Measurements from ENCODE around the gene EOMES. TPM values are rescaled to one million over a fixed set of nuclear protein-coding genes. Genes with fewer than 3 reads are reported as not detected.

Gene EOMES
- total RNA-seq (2012; rRNA removed) (not detected in 2 replicates), polyA plus RNA-seq (2012; rRNA removed) (not detected in 2 replicates), Bru-seq, nascent RNA (percentile 10 among the genes with signal in this experiment), BruChase-seq, experiment 1, labeled RNA remaining after a 6-hour chase (not detected), BruChase-seq, experiment 2, labeled RNA remaining after a 2-hour chase (not detected)
- polyA plus RNA-seq (2012; cell fraction: cytosol; rRNA removed) = not detected in 2 replicates
- polyA plus RNA-seq (2012; cell fraction: nucleus; rRNA removed; ENCODE audit: low replicate concordance) = not detected in 2 replicates
- long read RNA-seq = 0 reads

DNA sequence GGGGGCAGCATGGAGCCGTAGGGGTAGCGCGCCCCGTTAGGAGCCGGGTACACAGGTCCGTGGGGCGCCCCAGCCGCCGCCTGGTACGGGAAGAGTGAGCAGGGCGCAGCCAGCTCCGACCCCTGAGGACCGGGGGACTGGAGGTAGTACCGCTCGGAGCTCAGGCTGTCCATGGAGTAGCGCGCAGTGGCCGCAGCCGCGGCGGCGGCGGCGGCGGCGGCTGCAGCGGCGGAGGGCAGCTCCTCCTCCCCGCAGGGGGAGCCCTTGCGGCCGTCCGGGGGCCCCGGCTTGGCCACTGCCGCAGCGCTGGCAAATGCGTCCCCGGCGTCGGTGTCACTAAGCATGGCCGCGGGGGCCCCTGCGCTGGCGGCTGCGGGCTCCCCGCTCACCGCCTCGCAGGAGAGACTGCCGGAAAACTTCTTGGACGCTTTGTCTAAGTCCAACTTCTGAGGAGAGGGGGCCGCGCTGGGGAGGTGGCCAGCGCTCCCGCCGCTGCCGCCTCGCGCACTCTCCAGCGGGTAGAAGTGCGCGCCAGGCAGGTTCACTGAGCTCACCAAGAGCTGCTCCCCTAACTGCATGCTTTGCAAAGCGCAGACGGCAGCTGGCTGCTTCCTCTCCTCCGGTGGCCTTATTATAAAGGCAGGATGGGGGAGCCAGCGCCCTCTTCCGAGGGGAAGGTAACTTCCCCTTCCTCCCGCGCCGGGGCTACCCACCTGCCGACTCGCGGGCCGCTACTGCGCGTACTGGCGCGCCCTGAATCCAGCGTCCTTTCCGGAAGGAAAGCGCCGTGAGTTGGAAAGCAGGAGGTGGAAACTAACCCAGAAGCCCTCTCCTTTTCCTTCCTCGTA, at the start of gene EOMES:
Gene EOMES, minus strand, starts transcription at position 607 of the 848 bp plus-strand sequence. Its CDS starts 29 bp downstream, at position 578.
- H3K14ac ChIP-seq (replicated peaks; ENCODE audit: low read depth, low read length) = no peak within 1 kb of the TSS
- H3K27ac ChIP-seq (ENCODE audit: insufficient read depth, low read length) = no peak within 1 kb of the TSS
- H2BK20ac ChIP-seq (ENCODE audit: low read depth, low read length) = no peak within 1 kb of the TSS
- H3K79me1 ChIP-seq (ENCODE audit: low read depth in 1 of 2, low read length in 2 of 2) = no peaks in the 10 kb centered on the region
- DNase-seq (no peak), ATAC-seq (ENCODE audit: low read depth) (peak; percentile 80)
- no peak within 1 kb of the TSS for H3K4ac ChIP-seq (ENCODE audit: low read depth, low read length)
- intact Hi-C loops (cut with micrococcal nuclease) (no loop called here), dilution Hi-C loops (cut with HindIII; ENCODE audit: low sequenced_read_pairs, unreplicated experiment) (no loop called here), in situ Hi-C loops (cut with MboI; ENCODE audit: low sequenced_read_pairs) (no loop called here)
- no peak within 1 kb of the TSS for H3K9ac ChIP-seq (ENCODE audit: low read depth, low read length)
- H2BK120ac ChIP-seq (ENCODE audit: low read depth, low read length) = no peak within 1 kb of the TSS
- H2AFZ ChIP-seq (replicated peaks; ENCODE audit: low read length, poor library complexity) = peak within 1 kb of the TSS; percentile 82
- H2BK15ac ChIP-seq (ENCODE audit: low read depth, low read length) = no peak within 1 kb of the TSS
- peaks cover 86% of the 10 kb centered on the region for H3K27me3 ChIP-seq (ENCODE audit: control insufficient read depth, insufficient read depth, low read length)
- no peak within 1 kb of the TSS for H2BK5ac ChIP-seq (ENCODE audit: low read depth, low read length, poor library complexity, severe bottlenecking)
- no peaks in the 10 kb centered on the region; the same call in 1 of the 2 replicates for H3K9me3 ChIP-seq (ENCODE audit: control insufficient read depth, insufficient read depth, low read length)
- WGBS, 2 experiments (ENCODE audit: extremely low coverage in 2 of 2, insufficient read length in 1 of 2) = 0% methylated on average over 9 of the region's 81 CpGs; no CpG with 5 or more reads in 1 of the 2 experiments
- peak within 1 kb of the TSS; percentile 64 for H3K4me2 ChIP-seq (ENCODE audit: low read depth, low read length)
- H4K5ac ChIP-seq (ENCODE audit: low read depth, low read length) = no peak within 1 kb of the TSS
- ChIA-PET CTCF (interaction anchor here (2.6 kb wide), 1 partner anchor 9 kb away, joined by 11 read pairs; no protein-coding TSS in a partner anchor), POLR2A (ENCODE audit: unreplicated experiment) (no interaction called here)
- no peak within 1 kb of the TSS for H3K18ac ChIP-seq (ENCODE audit: low read depth, low read length)
- no peak within 1 kb of the TSS for H3K56ac ChIP-seq (ENCODE audit: extremely low read depth, insufficient read depth, low read length)
- peak within 1 kb of the TSS; percentile 16; the same call in 1 of the 2 replicates for H3K4me3 ChIP-seq (ENCODE audit: insufficient read depth, low read depth, low read length)
- no peak within 1 kb of the TSS for H4K8ac ChIP-seq (ENCODE audit: low read depth in 2 of 2, low read length in 2 of 2)
- H3K23ac ChIP-seq (ENCODE audit: low read depth, low read length) = no peak within 1 kb of the TSS
- H3K36me3 ChIP-seq (ENCODE audit: control insufficient read depth, insufficient read depth, low read length) = no peaks in the 10 kb centered on the region
- no peak within 1 kb of the TSS for H2AK5ac ChIP-seq (ENCODE audit: low read depth, low read length)
- no TSS peak for BruUV-seq (replicated peaks)
- H3K9me1 ChIP-seq (ENCODE audit: insufficient read depth, low read length) = no peaks in the 10 kb centered on the region; the same call in 1 of the 2 replicates
- no peak within 1 kb of the TSS for H2AK9ac ChIP-seq (replicated peaks; ENCODE audit: low read depth, low read length, poor library complexity)
- H3K4me1 ChIP-seq (ENCODE audit: control insufficient read depth, insufficient read depth, low read length) = peaks cover 2% of the 10 kb centered on the region; the same call in 1 of the 2 replicates
- H4K20me1 ChIP-seq (ENCODE audit: insufficient read depth, low read length) = no peaks in the 10 kb centered on the region
- no peak within 1 kb of the TSS for H4K91ac ChIP-seq (ENCODE audit: insufficient read depth, low read depth, low read length)
- TF ChIP-seq MAFK (IDR thresholded peaks at IDR 0.05; ENCODE audit: low read depth, low read length) (no peak), RCOR1 (IDR thresholded peaks at IDR 0.05; ENCODE audit: insufficient replicate concordance, low read length) (no peak), RFX5 (IDR thresholded peaks at IDR 0.05; ENCODE audit: low read depth, low read length) (no peak), RAD21 (IDR thresholded peaks at IDR 0.05; ENCODE audit: low read length) (no peak), POLR2A (IDR thresholded peaks at IDR 0.05; ENCODE audit: low read depth, low read length) (no peak), MAZ (IDR thresholded peaks at IDR 0.05; ENCODE audit: borderline replicate concordance, low read depth, low read length) (no peak), NFE2L2 (IDR thresholded peaks at IDR 0.05; ENCODE audit: low read depth, low read length) (no peak), FOS (IDR thresholded peaks at IDR 0.05; ENCODE audit: low read depth, low read length) (no peak), CEBPB (IDR thresholded peaks at IDR 0.05; ENCODE audit: low read depth, low read length) (no peak), CHD1 (IDR thresholded peaks at IDR 0.05; ENCODE audit: low read depth, low read length) (no peak)
- TF ChIP-seq, protein P1, sequence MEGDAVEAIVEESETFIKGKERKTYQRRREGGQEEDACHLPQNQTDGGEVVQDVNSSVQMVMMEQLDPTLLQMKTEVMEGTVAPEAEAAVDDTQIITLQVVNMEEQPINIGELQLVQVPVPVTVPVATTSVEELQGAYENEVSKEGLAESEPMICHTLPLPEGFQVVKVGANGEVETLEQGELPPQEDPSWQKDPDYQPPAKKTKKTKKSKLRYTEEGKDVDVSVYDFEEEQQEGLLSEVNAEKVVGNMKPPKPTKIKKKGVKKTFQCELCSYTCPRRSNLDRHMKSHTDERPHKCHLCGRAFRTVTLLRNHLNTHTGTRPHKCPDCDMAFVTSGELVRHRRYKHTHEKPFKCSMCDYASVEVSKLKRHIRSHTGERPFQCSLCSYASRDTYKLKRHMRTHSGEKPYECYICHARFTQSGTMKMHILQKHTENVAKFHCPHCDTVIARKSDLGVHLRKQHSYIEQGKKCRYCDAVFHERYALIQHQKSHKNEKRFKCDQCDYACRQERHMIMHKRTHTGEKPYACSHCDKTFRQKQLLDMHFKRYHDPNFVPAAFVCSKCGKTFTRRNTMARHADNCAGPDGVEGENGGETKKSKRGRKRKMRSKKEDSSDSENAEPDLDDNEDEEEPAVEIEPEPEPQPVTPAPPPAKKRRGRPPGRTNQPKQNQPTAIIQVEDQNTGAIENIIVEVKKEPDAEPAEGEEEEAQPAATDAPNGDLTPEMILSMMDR (conservative IDR thresholded peaks at IDR 0.05; ENCODE audit: low read depth, low read length) = no peak
- TF ChIP-seq, protein P2, sequence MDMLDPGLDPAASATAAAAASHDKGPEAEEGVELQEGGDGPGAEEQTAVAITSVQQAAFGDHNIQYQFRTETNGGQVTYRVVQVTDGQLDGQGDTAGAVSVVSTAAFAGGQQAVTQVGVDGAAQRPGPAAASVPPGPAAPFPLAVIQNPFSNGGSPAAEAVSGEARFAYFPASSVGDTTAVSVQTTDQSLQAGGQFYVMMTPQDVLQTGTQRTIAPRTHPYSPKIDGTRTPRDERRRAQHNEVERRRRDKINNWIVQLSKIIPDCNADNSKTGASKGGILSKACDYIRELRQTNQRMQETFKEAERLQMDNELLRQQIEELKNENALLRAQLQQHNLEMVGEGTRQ (IDR thresholded peaks at IDR 0.05; ENCODE audit: low read depth, low read length) = no peak
- TF ChIP-seq, protein P3, sequence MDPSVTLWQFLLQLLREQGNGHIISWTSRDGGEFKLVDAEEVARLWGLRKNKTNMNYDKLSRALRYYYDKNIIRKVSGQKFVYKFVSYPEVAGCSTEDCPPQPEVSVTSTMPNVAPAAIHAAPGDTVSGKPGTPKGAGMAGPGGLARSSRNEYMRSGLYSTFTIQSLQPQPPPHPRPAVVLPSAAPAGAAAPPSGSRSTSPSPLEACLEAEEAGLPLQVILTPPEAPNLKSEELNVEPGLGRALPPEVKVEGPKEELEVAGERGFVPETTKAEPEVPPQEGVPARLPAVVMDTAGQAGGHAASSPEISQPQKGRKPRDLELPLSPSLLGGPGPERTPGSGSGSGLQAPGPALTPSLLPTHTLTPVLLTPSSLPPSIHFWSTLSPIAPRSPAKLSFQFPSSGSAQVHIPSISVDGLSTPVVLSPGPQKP (IDR thresholded peaks at IDR 0.05; ENCODE audit: borderline replicate concordance, low read depth, low read length) = no peak
